Epidermal melanocyte (primary cell): ENCODE data around the gene PARVG.

ENCODE experiments used
- DNase-seq: peaks from one replicate; pipeline ENCODE4 v3.0.0; 2011; ENCODE audit warnings: low spot score; ENCODE audit not compliant: insufficient read length

Gene PARVG

GRCh38 chr22:44179989-44180705 lies 578 bp upstream of the PARVG start:
- no peak for DNase-seq

DNA sequence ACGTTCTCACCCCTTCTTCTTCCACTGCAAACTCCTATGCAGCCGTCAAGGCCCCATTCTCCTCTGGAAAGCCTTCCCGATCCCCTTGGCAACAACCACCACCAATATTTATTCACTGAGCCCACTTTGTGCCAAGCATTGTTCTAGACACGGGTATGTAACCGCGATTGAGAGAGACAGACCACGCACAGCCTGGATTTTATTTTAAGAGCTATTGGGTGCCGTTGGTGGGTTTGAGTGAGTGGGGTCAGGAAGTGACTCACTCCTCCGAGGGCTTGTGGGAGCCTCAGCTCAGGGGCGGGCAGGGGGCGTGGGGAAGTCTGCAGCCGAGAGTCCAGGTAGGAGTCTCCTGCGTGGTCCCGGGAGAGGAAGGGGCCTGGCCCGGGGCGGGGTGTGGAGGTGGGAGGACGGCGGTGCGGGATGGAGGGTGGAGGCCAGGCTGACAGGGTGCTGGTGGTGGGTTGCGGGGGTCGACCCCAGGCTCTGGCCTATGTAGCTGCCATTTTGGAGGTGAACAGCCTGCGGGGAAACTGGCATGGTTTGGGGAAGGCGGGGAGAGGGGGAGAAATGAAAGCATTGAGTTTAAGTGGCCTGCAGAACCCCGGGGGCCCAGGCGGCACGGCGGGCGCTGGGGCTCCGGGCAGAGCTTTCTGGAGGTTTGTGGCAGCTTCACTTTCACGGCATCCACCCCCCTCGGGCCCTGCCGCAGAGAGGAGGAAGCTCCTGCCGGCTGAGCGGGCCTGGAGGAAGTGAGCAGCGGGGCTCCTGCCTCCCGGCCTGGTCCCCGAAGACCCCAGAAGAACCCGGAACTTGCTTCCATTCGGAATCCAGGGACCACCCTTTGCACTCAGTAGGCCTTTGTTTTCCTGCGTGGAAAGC lies 547 bp downstream of the PARVG start:
- DNase-seq = no peak

- no peak for DNase-seq
These were observed 1.3 kb downstream of the PARVG start for GRCh38 chr22:44181912-44182587.

GRCh38 chr22:44182588-44183286 lies 2.0 kb downstream of the PARVG start:
- no peak for DNase-seq

DNA sequence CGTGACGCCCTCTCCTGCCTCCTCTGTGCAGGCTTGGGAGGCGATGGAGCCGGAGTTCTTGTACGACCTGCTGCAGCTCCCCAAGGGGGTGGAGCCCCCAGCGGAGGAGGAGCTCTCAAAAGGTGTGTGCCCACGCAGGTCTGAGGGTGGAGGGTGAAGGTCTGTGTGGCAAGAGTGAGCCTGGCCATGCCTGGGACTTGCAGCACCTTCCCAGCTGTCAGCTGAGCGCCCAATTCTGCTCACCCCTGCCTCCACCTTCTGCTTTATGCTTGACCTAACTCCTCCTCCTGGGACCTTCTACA lies 2.5 kb downstream of the PARVG start:
- no peak for DNase-seq

DNA sequence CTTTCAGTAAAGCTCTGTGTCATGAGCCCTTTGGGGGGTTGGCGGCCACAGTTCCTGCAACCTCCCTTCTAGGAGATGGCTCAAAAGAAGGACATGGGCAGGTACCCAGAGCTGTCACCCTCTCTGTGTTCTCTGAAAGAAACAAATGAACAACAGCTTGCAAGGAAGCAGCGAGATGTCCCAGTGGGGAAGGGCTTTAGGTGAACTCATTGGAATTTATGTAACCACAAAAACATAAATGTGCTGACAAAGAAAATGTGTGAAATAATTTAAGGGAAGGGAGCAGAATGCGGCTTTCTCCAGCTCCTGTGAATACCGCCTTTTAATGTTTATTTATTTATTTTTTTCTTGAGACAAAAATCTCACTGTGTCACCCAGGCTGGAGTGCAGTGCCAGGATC lies 3.3 kb downstream of the PARVG start:
- no peak for DNase-seq

- no peak for DNase-seq
These were observed 4.8 kb downstream of the PARVG start for GRCh38 chr22:44185237-44186120.

- no peak for DNase-seq
These were observed 5.4 kb downstream of the PARVG start for GRCh38 chr22:44186121-44186510.

- no peak for DNase-seq
These were observed 6.0 kb downstream of the PARVG start for GRCh38 chr22:44186737-44187136.

- DNase-seq = no peak
These were observed 7.0 kb downstream of the PARVG start for GRCh38 chr22:44187652-44188230.

GRCh38 chr22:44188316-44188715 lies 7.6 kb downstream of the PARVG start:
- no peak for DNase-seq

DNA sequence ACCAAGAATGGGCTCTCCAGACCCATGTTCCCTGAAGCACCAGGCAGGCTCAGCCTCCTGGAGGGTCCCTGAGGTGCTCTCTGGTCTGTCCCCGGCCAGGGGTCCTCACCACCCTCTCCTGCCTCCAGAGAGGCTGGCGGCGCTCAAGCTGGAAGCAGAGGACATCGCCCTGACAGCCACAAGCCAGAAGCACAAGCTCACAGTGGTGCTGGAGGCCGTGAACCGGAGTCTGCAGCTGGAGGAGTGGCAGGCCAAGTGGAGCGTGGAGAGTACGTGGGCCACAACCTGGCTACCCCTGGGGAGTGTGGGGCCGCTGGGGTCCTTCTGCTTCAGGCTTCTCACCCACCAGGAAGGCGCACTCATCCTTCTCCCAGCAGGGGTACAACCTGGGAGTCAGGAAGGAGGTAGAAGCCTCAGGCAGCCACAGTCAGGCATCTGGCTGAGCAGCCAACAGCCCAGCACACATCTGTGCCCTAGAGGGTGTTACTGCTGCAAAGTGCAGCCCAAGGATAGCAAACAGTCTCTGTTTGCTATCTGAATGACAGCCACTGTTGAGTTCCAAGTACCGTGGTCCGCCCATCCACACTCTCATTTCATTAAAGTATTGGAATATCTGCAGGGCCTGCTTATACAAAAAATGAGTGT lies 8.4 kb downstream of the PARVG start:
- DNase-seq = no peak

- DNase-seq = no peak
These were observed 9.8 kb downstream of the PARVG start for GRCh38 chr22:44190381-44190976.

- DNase-seq = no peak
These were observed 10.3 kb downstream of the PARVG start for GRCh38 chr22:44191036-44191454.

GRCh38 chr22:44192098-44192815 lies 11.5 kb downstream of the PARVG start:
- DNase-seq = no peak

DNA sequence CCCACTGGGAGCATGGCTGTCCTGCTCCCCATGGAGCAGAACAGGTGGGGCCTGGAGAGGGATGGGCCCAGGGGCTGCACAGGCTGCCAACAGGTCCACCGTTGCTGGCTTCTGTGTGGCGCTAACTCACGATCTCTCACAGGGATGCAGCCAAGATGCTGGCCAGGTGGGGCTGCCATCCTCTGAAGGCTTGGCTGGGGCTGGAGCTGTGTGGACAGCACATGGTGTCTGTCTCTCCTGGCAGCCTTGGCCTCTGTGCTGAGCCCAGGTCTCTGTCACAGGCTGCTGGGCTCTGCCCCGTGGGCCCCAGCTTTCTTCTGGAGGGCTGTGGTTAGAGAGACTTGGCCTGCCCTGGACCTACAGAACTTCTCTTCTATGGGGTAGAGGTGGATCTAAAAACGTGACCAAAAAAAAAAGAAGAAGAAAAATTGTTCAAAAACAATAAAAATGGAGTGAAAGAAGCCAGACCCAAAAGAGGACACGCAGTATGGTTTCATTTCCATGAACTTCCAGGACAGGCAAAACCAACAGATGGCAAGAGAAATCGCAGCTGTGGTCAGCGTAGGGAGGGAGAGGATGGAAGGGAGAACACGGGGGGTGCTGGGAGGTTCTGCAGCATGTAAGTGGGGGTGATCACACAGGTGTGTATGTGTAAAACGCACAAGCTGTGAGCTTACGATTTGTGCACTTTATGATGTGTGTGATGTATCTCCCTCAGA lies 12.2 kb downstream of the PARVG start:
- DNase-seq = no peak

- no peak for DNase-seq
These were observed 12.8 kb downstream of the PARVG start for GRCh38 chr22:44193535-44193891.

GRCh38 chr22:44194569-44194968 lies 13.8 kb downstream of the PARVG start:
- DNase-seq = no peak
